ENCODE results near the gene RNF225. TPM values are rescaled to one million over a fixed set of nuclear protein-coding genes. Genes with fewer than 3 reads are reported as not detected.
A peak's percentile ranks its signal among the peaks of the same experiment; 100 is the strongest.

The RNF225 gene
- total and polyA plus RNA-seq, 2 of the 13 experiments (the other 11 are each of a cell fraction or from before 2014, with no cell fraction given) = not detected

GRCh38 chr19:58395220-58395978 lies at the start of gene RNF225 (continued):
- no peak for TF ChIP-seq THAP9 (CRISPR knock-in tag; IDR thresholded peaks at IDR 0.05; ENCODE audit: borderline replicate concordance)
- TF ChIP-seq CBX1 (IDR thresholded peaks at IDR 0.05; ENCODE audit: low read depth) = no peak
- TF ChIP-seq KLF15 (CRISPR knock-in tag; IDR thresholded peaks at IDR 0.05; ENCODE audit: borderline replicate concordance) = no peak
- TF ChIP-seq ZBTB8A (CRISPR knock-in tag; IDR thresholded peaks at IDR 0.05; ENCODE audit: borderline replicate concordance, low read depth) = no peak
- no peak for TF ChIP-seq FOXK1 (CRISPR knock-in tag; IDR thresholded peaks at IDR 0.05; ENCODE audit: borderline replicate concordance, low read depth)
- TF ChIP-seq KDM2A (CRISPR knock-in tag; IDR thresholded peaks at IDR 0.05; ENCODE audit: borderline replicate concordance, low read depth) = peak; percentile 48
- no peak for TF ChIP-seq MEIS1 (CRISPR knock-in tag; IDR thresholded peaks at IDR 0.05; ENCODE audit: borderline replicate concordance)
- no peak for TF ChIP-seq GATAD2A (CRISPR knock-in tag; IDR thresholded peaks at IDR 0.05)
- no peak for TF ChIP-seq PHF20 (CRISPR knock-in tag; IDR thresholded peaks at IDR 0.05)
- TF ChIP-seq ZBTB38 (CRISPR knock-in tag; IDR thresholded peaks at IDR 0.05) = no peak
- TF ChIP-seq MTA3 (CRISPR knock-in tag; IDR thresholded peaks at IDR 0.05) = no peak
- 0 out of 2 replicates have a peak, but pooled peaks have one; percentile 39 for TF ChIP-seq ZNF740 (CRISPR knock-in tag; IDR thresholded peaks at IDR 0.05)
- TF ChIP-seq SCMH1 (CRISPR knock-in tag; IDR thresholded peaks at IDR 0.05; ENCODE audit: borderline replicate concordance) = no peak
- no peak for TF ChIP-seq MAFG (CRISPR knock-in tag; IDR thresholded peaks at IDR 0.05)
- TF ChIP-seq CAMTA2 (CRISPR knock-in tag; IDR thresholded peaks at IDR 0.05; ENCODE audit: borderline replicate concordance) = no peak
- no peak for TF ChIP-seq HBP1 (CRISPR knock-in tag; IDR thresholded peaks at IDR 0.05; ENCODE audit: low read depth)
- TF ChIP-seq NBN (conservative IDR thresholded peaks at IDR 0.05) = no peak
- no peak for TF ChIP-seq ZNF670 (CRISPR knock-in tag; IDR thresholded peaks at IDR 0.05; ENCODE audit: borderline replicate concordance)
- no peak for TF ChIP-seq ZNF784 (CRISPR knock-in tag; IDR thresholded peaks at IDR 0.05; ENCODE audit: borderline replicate concordance)
- TF ChIP-seq CHD2 (IDR thresholded peaks at IDR 0.05; ENCODE audit: low read depth, low read length) = no peak
- TF ChIP-seq RFX1 (IDR thresholded peaks at IDR 0.05) = no peak
- peak; percentile 15; the same call in 1 of the 2 replicates for TF ChIP-seq RAD21 (CRISPR knock-in tag; IDR thresholded peaks at IDR 0.05)
- TF ChIP-seq RARG (CRISPR knock-in tag; IDR thresholded peaks at IDR 0.05; ENCODE audit: low read depth) = no peak
- TF ChIP-seq GABPB1 (CRISPR knock-in tag; IDR thresholded peaks at IDR 0.05) = no peak
- TF ChIP-seq TARDBP (CRISPR knock-in tag; IDR thresholded peaks at IDR 0.05) = 0 out of 2 replicates have a peak, but pooled peaks have one; percentile 40
- TF ChIP-seq MYNN (CRISPR knock-in tag; IDR thresholded peaks at IDR 0.05; ENCODE audit: low read depth) = no peak
- TF ChIP-seq NPAS2 (CRISPR knock-in tag; IDR thresholded peaks at IDR 0.05; ENCODE audit: borderline replicate concordance) = no peak
